Smooth muscle cell (in vitro differentiated cells): ENCODE data around the gene BRD4. TPM values are rescaled to one million over a fixed set of nuclear protein-coding genes. Genes with fewer than 3 reads are reported as not detected.
A peak's percentile ranks its signal among the peaks of the same experiment; 100 is the strongest.

Source experiments
- DNase-seq: peaks from one replicate; lab custom pipeline; 2025; ENCODE audit not compliant: unreplicated experiment; lab: John Stamatoyannopoulos, UW
- H2AFZ ChIP-seq: fragments of 200-600 bp; sonication (generic); 2 replicates; pipeline ENCODE4 v1.6.0; 2016; ENCODE audit warnings: antibody characterized with exemption, low read depth, mild to moderate bottlenecking
- H3F3A ChIP-seq: fragments of 200-600 bp; sonication (generic); 2 replicates; pipeline ENCODE4 v1.6.0; 2017; ENCODE audit warnings: antibody characterized with exemption, low read depth
- H3K27ac ChIP-seq: fragments of 200-600 bp; sonication (generic); 2 replicates; pipeline ENCODE4 v1.5.1; 2016; ENCODE audit warnings: low read depth, mild to moderate bottlenecking
- H3K27me3 ChIP-seq: fragments of 200-600 bp; sonication (generic); 2 replicates; pipeline ENCODE4 v1.6.1; 2016; ENCODE audit warnings: low read depth, mild to moderate bottlenecking
- H3K36me3 ChIP-seq: fragments of 200-600 bp; sonication (generic); 2 replicates; pipeline ENCODE4 v1.5.1; 2016; ENCODE audit warnings: low read depth
- H3K4me1 ChIP-seq: fragments of 200-600 bp; sonication (generic); 2 replicates; pipeline ENCODE4 v1.5.1; 2016; ENCODE audit warnings: low read depth
- H3K4me2 ChIP-seq: fragments of 200-600 bp; sonication (generic); 2 replicates; pipeline ENCODE4 v1.6.0; 2016; ENCODE audit warnings: mild to moderate bottlenecking
- H3K4me3 ChIP-seq: fragments of 200-600 bp; sonication (generic); 2 replicates; pipeline ENCODE4 v1.5.1; 2016; ENCODE audit warnings: mild to moderate bottlenecking
- H3K79me2 ChIP-seq: fragments of 200-600 bp; sonication (generic); 2 replicates; pipeline ENCODE4 v1.6.0; 2016; ENCODE audit warnings: low read depth, mild to moderate bottlenecking
- H3K9ac ChIP-seq: fragments of 200-600 bp; sonication (generic); 2 replicates; pipeline ENCODE4 v1.6.0; 2016; ENCODE audit warnings: low read depth
- H3K9me3 ChIP-seq: fragments of 200-600 bp; sonication (generic); replicated peaks from 2 replicates; pipeline ENCODE4 v1.5.1; 2016; ENCODE audit warnings: low read depth
- H4K20me1 ChIP-seq: fragments of 200-600 bp; sonication (generic); 2 replicates; pipeline ENCODE4 v1.6.0; 2016; ENCODE audit warnings: low read depth
- WGBS: methylation state at CpG from one replicate; pipeline ENCODE4 v1.1.7; 2016; ENCODE audit warnings: low lambda C conversion rate; 5-methylcytosine and 5-hydroxymethylcytosine counted together
- polyA plus RNA-seq: library from polyadenylated mRNA; unstranded; fragments of >200 nt; fragmentation: Nextera tagmentation; extraction: Ambion mirVana; gene quantifications from 2 replicates; pipeline ENCODE4 v1.2.1, GENCODE V29; 2016
- total RNA-seq: library from RNA; depleted of rRNA; stranded (reverse); fragments of >200 nt; gene quantifications from 2 replicates; pipeline ENCODE4 v1.2.3, GENCODE V29; 2014
- TF ChIP-seq, protein P1 (sequence below): fragments of 200-600 bp; sonication (generic); IDR thresholded peaks from 2 replicates; pipeline ENCODE4 v1.5.1; 2017; ENCODE audit warnings: borderline replicate concordance, mild to moderate bottlenecking, antibody characterized with exemption; ENCODE audit not compliant: insufficient read depth, poor library complexity, severe bottlenecking

BRD4 gene
- total and polyA plus RNA-seq, 2 experiments from 2014 or later, result 24.1 to 102 TPM

GRCh38 chr19:15286688-15287365, 45.5 kb downstream of the BRD4 start:
- TF ChIP-seq, protein P1, sequence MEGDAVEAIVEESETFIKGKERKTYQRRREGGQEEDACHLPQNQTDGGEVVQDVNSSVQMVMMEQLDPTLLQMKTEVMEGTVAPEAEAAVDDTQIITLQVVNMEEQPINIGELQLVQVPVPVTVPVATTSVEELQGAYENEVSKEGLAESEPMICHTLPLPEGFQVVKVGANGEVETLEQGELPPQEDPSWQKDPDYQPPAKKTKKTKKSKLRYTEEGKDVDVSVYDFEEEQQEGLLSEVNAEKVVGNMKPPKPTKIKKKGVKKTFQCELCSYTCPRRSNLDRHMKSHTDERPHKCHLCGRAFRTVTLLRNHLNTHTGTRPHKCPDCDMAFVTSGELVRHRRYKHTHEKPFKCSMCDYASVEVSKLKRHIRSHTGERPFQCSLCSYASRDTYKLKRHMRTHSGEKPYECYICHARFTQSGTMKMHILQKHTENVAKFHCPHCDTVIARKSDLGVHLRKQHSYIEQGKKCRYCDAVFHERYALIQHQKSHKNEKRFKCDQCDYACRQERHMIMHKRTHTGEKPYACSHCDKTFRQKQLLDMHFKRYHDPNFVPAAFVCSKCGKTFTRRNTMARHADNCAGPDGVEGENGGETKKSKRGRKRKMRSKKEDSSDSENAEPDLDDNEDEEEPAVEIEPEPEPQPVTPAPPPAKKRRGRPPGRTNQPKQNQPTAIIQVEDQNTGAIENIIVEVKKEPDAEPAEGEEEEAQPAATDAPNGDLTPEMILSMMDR, result no peak
- Histone ChIP-seq H3F3A (peaks cover 35% of the 10 kb centered on the region), H3K79me2 (peaks cover 100% of the 10 kb centered on the region), H3K9ac (no peak overlapping the region), H3K9me3 (no peaks in the 10 kb centered on the region), H3K27ac (no peak overlapping the region), H2AFZ (no peak overlapping the region), H3K27me3 (no peaks in the 10 kb centered on the region), H3K36me3 (no peaks in the 10 kb centered on the region), H4K20me1 (peaks cover 100% of the 10 kb centered on the region), H3K4me2 (no peak overlapping the region), H3K4me3 (no peak overlapping the region), H3K4me1 (peaks cover 26% of the 10 kb centered on the region)
- 79% methylated on average over 4 of the region's 4 CpGs for WGBS
- DNase-seq, result no peak

DNA sequence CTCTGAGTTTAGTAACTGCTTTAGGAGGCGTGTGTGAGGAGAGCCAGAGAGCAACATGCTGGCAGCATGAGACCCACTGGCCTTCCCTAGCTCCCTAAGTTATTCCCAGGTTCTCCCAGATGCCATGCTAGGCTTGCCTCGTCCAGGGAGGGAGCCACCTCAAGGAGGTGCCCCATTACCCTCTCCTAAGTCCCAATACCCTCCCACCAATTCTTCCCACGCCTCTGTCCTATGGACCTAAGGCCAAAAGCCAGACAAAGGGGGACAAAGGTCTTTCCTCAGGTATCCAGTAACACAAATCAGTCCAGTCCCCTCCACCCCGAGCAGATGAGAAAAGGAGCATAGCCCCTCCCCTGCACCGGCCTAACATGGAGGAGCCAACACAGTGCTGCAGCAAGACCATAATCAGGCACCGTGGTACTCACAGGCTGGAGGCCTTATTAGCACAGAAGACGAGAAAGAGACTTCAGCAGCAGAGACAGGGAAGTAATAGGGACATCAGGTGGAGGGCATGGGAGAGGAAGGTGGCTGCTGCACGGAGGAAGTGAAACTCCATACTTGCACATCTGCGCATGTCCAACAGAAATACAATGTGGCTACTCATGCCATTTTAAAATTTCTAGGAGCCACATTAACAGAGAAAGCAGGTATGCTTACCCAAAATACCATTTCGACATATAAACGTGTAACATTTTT, 46.3 kb downstream of the BRD4 start:
- no peak for DNase-seq
- H3K9me3 ChIP-seq, result no peaks in the 10 kb centered on the region
- H3K27me3 ChIP-seq, result no peaks in the 10 kb centered on the region
- H3K36me3 ChIP-seq, result no peaks in the 10 kb centered on the region
- H3K9ac ChIP-seq, result no peak overlapping the region
- no peak overlapping the region for H3K4me2 ChIP-seq
- TF ChIP-seq, protein P1, result no peak
- H3K79me2 ChIP-seq, result peaks cover 100% of the 10 kb centered on the region
- peaks cover 34% of the 10 kb centered on the region for H3K4me1 ChIP-seq
- H4K20me1 ChIP-seq, result peaks cover 100% of the 10 kb centered on the region
- H3K4me3 ChIP-seq, result no peak overlapping the region
- H3F3A ChIP-seq, result peaks cover 40% of the 10 kb centered on the region
- WGBS, result 84% methylated on average over 11 of the region's 11 CpGs
- no peak overlapping the region for H3K27ac ChIP-seq
- no peak overlapping the region for H2AFZ ChIP-seq

- Histone ChIP-seq H3K4me1 (peaks cover 45% of the 10 kb centered on the region), H3K4me2 (no peak overlapping the region)
- TF ChIP-seq, protein P1, result no peak
Measured at GRCh38 chr19:15284896-15285295, 47.4 kb downstream of the BRD4 start.

More at GRCh38 chr19:15284896-15285295, 47.4 kb downstream of the BRD4 start:
- Histone ChIP-seq H3F3A (peaks cover 46% of the 10 kb centered on the region), H3K9me3 (no peaks in the 10 kb centered on the region), H3K4me3 (no peak overlapping the region), H3K79me2 (peaks cover 100% of the 10 kb centered on the region), H3K27me3 (no peaks in the 10 kb centered on the region), H3K9ac (no peak overlapping the region), H2AFZ (no peak overlapping the region), H3K36me3 (no peaks in the 10 kb centered on the region), H4K20me1 (peaks cover 100% of the 10 kb centered on the region), H3K27ac (peak overlapping the region; percentile 84)
- 84% methylated on average over 3 of the region's 3 CpGs for WGBS
- no peak for DNase-seq
